Stimulated activated CD8-positive, alpha-beta memory T cell treated with anti-CD3 and anti-CD28 coated beads, Interleukin-4, amount 100 ng/mL, for 24 hours (primary cell): Measurements from ENCODE around the gene FFAR1.

Experiments used
- DNase-seq: peaks from one replicate; pipeline ENCODE4 v3.0.0-alpha.2; 2020; ENCODE audit warnings: low read depth

Gene FFAR1

GRCh38 chr19:35389192-35389861 is 41.6 kb downstream of the FFAR1 start:
- no peak for DNase-seq

- DNase-seq = no peak
Measured at GRCh38 chr19:35392742-35393715, 45.3 kb downstream of the FFAR1 start.

GRCh38 chr19:35395382-35396199 is 47.9 kb downstream of the FFAR1 start:
- no peak for DNase-seq

DNA sequence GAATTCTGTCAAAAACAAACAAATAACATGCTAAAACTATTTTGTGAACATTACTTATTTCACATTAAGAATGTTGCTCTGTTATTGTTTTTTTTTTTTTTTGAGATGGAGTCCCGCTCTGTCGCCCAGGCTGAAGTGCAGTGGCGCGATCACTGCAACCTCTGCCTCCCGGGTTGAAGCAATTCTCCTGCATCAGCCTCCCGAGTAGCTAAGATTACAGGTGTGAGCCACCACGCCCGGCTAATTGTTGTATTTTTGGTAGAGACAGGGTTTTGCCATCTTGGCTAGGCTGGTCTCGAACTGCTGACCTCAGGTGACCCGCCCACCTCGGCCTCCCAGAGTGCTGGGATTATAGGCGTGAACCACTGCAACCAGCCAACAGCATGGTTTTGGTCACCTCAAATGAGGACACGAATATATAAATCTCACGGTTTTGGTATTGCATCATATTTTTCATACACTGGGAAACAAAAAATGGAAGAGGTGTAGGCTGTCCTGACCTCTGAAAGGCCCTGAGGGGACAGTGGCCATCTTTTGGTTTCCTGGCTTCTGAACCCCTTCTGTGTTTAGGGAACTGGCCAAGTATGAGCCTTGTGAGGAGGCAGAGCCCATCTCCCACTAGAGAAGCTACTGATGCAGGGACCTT is 48.7 kb downstream of the FFAR1 start:
- DNase-seq = no peak

GRCh38 chr19:35397064-35397463 is 49.4 kb downstream of the FFAR1 start:
- no peak for DNase-seq
